Tibial nerve (tissue), 3 donors: Measurements from ENCODE around the gene FOXE1.

Experiments
- POLR2A ChIP-seq, 2 donors: fragments of 450-650 bp; IDR thresholded peaks; one replicate each; pipeline ENCODE4 v1.6.1; 2017; ENCODE audit warnings: antibody characterized with exemption in 2 of 2, mild to moderate bottlenecking in 2 of 2, moderate library complexity in 2 of 2
- TF ChIP-seq, protein P1 (sequence below), 5 experiments: fragments of 200-600 bp in 3 of 5; fragments of 450-650 bp in 2 of 5; sonication (generic) in 3 of 5; IDR thresholded peaks; one replicate each; pipeline ENCODE4 v1.5.1; 2016 to 2019; ENCODE audit warnings: antibody characterized with exemption in 5 of 5, mild to moderate bottlenecking in 3 of 5, moderate library complexity in 2 of 5

DNA sequence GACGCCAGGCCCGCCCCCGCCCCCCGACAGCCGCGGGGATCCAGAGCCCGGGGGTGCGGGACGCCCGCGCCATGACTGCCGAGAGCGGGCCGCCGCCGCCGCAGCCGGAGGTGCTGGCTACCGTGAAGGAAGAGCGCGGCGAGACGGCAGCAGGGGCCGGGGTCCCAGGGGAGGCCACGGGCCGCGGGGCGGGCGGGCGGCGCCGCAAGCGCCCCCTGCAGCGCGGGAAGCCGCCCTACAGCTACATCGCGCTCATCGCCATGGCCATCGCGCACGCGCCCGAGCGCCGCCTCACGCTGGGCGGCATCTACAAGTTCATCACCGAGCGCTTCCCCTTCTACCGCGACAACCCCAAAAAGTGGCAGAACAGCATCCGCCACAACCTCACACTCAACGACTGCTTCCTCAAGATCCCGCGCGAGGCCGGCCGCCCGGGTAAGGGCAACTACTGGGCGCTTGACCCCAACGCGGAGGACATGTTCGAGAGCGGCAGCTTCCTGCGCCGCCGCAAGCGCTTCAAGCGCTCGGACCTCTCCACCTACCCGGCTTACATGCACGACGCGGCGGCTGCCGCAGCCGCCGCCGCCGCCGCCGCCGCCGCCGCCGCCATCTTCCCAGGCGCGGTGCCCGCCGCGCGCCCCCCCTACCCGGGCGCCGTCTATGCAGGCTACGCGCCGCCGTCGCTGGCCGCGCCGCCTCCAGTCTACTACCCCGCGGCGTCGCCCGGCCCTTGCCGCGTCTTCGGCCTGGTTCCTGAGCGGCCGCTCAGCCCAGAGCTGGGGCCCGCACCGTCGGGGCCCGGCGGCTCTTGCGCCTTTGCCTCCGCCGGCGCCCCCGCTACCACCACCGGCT is 1.0 kb downstream of the FOXE1 start:
- TF ChIP-seq, protein P1, sequence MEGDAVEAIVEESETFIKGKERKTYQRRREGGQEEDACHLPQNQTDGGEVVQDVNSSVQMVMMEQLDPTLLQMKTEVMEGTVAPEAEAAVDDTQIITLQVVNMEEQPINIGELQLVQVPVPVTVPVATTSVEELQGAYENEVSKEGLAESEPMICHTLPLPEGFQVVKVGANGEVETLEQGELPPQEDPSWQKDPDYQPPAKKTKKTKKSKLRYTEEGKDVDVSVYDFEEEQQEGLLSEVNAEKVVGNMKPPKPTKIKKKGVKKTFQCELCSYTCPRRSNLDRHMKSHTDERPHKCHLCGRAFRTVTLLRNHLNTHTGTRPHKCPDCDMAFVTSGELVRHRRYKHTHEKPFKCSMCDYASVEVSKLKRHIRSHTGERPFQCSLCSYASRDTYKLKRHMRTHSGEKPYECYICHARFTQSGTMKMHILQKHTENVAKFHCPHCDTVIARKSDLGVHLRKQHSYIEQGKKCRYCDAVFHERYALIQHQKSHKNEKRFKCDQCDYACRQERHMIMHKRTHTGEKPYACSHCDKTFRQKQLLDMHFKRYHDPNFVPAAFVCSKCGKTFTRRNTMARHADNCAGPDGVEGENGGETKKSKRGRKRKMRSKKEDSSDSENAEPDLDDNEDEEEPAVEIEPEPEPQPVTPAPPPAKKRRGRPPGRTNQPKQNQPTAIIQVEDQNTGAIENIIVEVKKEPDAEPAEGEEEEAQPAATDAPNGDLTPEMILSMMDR (IDR thresholded peaks at IDR 0.05), result no peak
- no peak for TF ChIP-seq POLR2A (IDR thresholded peaks at IDR 0.05)
